DMS153 (cell line): ENCODE data around the gene KCP.

Experiments used
- DNase-seq: peaks from one replicate; lab custom pipeline; 2025; lab: John Stamatoyannopoulos, UW

Gene KCP

GRCh38 chr7:128841171-128841690, 69.3 kb downstream of the KCP start:
- peak; percentile 45 for DNase-seq

- DNase-seq: no peak
Observed at GRCh38 chr7:128840326-128841170, 70.0 kb downstream of the KCP start.

- no peak for DNase-seq
Observed at GRCh38 chr7:128839751-128840177, 70.7 kb downstream of the KCP start.

GRCh38 chr7:128838981-128839731, 71.4 kb downstream of the KCP start:
- DNase-seq: no peak

- DNase-seq: no peak
Observed at GRCh38 chr7:128838109-128838779, 72.3 kb downstream of the KCP start.

- DNase-seq: no peak
Observed at GRCh38 chr7:128837521-128837921, 73.0 kb downstream of the KCP start.

- DNase-seq: no peak
Observed at GRCh38 chr7:128836729-128837348, 73.7 kb downstream of the KCP start.

- no peak for DNase-seq
Observed at GRCh38 chr7:128835790-128836641, 74.5 kb downstream of the KCP start.

- DNase-seq: no peak
Observed at GRCh38 chr7:128835231-128835751, 75.2 kb downstream of the KCP start.

GRCh38 chr7:128833946-128834325, 76.6 kb downstream of the KCP start:
- no peak for DNase-seq

GRCh38 chr7:128833148-128833945, 77.2 kb downstream of the KCP start:
- no peak for DNase-seq

GRCh38 chr7:128832880-128833147, 77.7 kb downstream of the KCP start:
- no peak for DNase-seq

- no peak for DNase-seq
Observed at GRCh38 chr7:128831994-128832879, 78.3 kb downstream of the KCP start.

- no peak for DNase-seq
Observed at GRCh38 chr7:128831178-128831993, 79.1 kb downstream of the KCP start.

- DNase-seq: no peak
Observed at GRCh38 chr7:128830231-128831177, 80.0 kb downstream of the KCP start, which contains the start of gene FLNC. Gene FLNC (plus strand): TSS chr7:128830406. CDS start chr7:128830638, 232 bp downstream.

- DNase-seq: no peak
Observed at GRCh38 chr7:128829391-128830166, 80.9 kb downstream of the KCP start.
